ENCODE measurements around the gene CEP290.
A peak's percentile ranks its signal among the peaks of the same experiment; 100 is the strongest.
"Not testable (repeated sequence)": the region's sequence is repeated elsewhere in the genome, so short reads cannot be mapped to it uniquely, and the experiment has no call there.

The CEP290 gene

GRCh38 chr12:88144546-88145468 is 2.9 kb upstream of the CEP290 start:
- TF ChIP-seq PAX5 (IDR thresholded peaks at IDR 0.05; ENCODE audit: insufficient read depth, low read length, severe bottlenecking) (no peak), SPI1 (IDR thresholded peaks at IDR 0.05; ENCODE audit: low read depth, low read length) (no peak), POLR2A (IDR thresholded peaks at IDR 0.05; ENCODE audit: low read depth, low read length) (no peak), POLR2AphosphoS5 (IDR thresholded peaks at IDR 0.05; ENCODE audit: low read depth, low read length) (no peak), POU2F2 (IDR thresholded peaks at IDR 0.05; ENCODE audit: low read depth, low read length) (no peak), TAF1 (IDR thresholded peaks at IDR 0.05; ENCODE audit: low read depth, low read length) (no peak)
- FAIRE-seq (no peak), DNase-seq (ENCODE audit: insufficient read length, low spot score) (no peak)

- TF ChIP-seq POU2F2 (IDR thresholded peaks at IDR 0.05; ENCODE audit: low read depth, low read length) (no peak), POLR2AphosphoS5 (IDR thresholded peaks at IDR 0.05; ENCODE audit: low read depth, low read length) (no peak), PAX5 (IDR thresholded peaks at IDR 0.05; ENCODE audit: insufficient read depth, low read length, severe bottlenecking) (no peak), SPI1 (IDR thresholded peaks at IDR 0.05; ENCODE audit: low read depth, low read length) (no peak), TAF1 (IDR thresholded peaks at IDR 0.05; ENCODE audit: low read depth, low read length) (no peak), POLR2A (IDR thresholded peaks at IDR 0.05; ENCODE audit: low read depth, low read length) (no peak)
- no peak for FAIRE-seq
- no peak for DNase-seq (ENCODE audit: insufficient read length, low spot score)
These were observed 2.1 kb upstream of the CEP290 start for GRCh38 chr12:88144037-88144436.

GRCh38 chr12:88142610-88142991 is 713 bp upstream of the CEP290 start:
- FAIRE-seq (peak; percentile 75), DNase-seq (ENCODE audit: insufficient read length, low spot score) (no peak)
- TF ChIP-seq POLR2A (IDR thresholded peaks at IDR 0.05; ENCODE audit: low read depth, low read length) (no peak), TAF1 (IDR thresholded peaks at IDR 0.05; ENCODE audit: low read depth, low read length) (no peak), POU2F2 (IDR thresholded peaks at IDR 0.05; ENCODE audit: low read depth, low read length) (no peak)

- TF ChIP-seq POLR2AphosphoS5 (IDR thresholded peaks at IDR 0.05; ENCODE audit: low read depth, low read length), result no peak
- TF ChIP-seq PAX5 (IDR thresholded peaks at IDR 0.05; ENCODE audit: insufficient read depth, low read length, severe bottlenecking), result no peak
- TF ChIP-seq POU2F2 (IDR thresholded peaks at IDR 0.05; ENCODE audit: low read depth, low read length), result no peak
- TF ChIP-seq SPI1 (IDR thresholded peaks at IDR 0.05; ENCODE audit: low read depth, low read length), result no peak
- TF ChIP-seq POLR2A (IDR thresholded peaks at IDR 0.05; ENCODE audit: low read depth, low read length), result no peak
- no peak for TF ChIP-seq TAF1 (IDR thresholded peaks at IDR 0.05; ENCODE audit: low read depth, low read length)
These were observed 489 bp downstream of the CEP290 start for GRCh38 chr12:88141425-88141773.

GRCh38 chr12:88139711-88140110 is 2.2 kb downstream of the CEP290 start:
- FAIRE-seq; DNase-seq (ENCODE audit: insufficient read length, low spot score): not testable (repeated sequence)

More at GRCh38 chr12:88141425-88141773, 489 bp downstream of the CEP290 start:
- FAIRE-seq, result no peak
- DNase-seq (ENCODE audit: insufficient read length, low spot score), result no peak

GRCh38 chr12:88133181-88133580 is 8.7 kb downstream of the CEP290 start:
- not testable (repeated sequence) for FAIRE-seq; DNase-seq (ENCODE audit: insufficient read length, low spot score)

GRCh38 chr12:88132392-88132791 is 9.5 kb downstream of the CEP290 start:
- FAIRE-seq (no peak), DNase-seq (ENCODE audit: insufficient read length, low spot score) (no peak)
- TF ChIP-seq SPI1 (IDR thresholded peaks at IDR 0.05; ENCODE audit: low read depth, low read length) (no peak), POLR2AphosphoS5 (IDR thresholded peaks at IDR 0.05; ENCODE audit: low read depth, low read length) (no peak), POU2F2 (IDR thresholded peaks at IDR 0.05; ENCODE audit: low read depth, low read length) (no peak), TAF1 (IDR thresholded peaks at IDR 0.05; ENCODE audit: low read depth, low read length) (no peak), POLR2A (IDR thresholded peaks at IDR 0.05; ENCODE audit: low read depth, low read length) (no peak), PAX5 (IDR thresholded peaks at IDR 0.05; ENCODE audit: insufficient read depth, low read length, severe bottlenecking) (no peak)

DNA sequence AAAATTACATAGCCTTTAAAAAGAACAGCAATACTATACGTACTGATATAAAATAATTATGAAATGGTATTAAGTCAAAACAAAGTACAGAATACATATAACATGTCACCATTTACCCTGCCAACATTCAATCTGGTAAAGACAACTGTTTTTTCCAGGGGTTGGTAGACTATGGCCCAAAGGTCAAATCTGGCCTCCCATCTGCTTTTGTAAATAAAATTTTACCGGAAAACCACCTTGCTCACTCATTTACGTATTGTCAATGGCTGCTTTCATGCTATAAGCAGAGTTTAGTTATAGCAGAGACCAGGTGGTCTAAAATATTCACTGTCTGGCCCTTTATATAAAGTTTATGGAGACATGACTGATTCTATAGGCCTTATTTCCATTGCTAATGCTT is 14.0 kb downstream of the CEP290 start:
- no peak for DNase-seq (ENCODE audit: insufficient read length, low spot score)
- no peak for TF ChIP-seq POU2F2 (IDR thresholded peaks at IDR 0.05; ENCODE audit: low read depth, low read length)
- no peak for FAIRE-seq

GRCh38 chr12:88127099-88127498 is 14.8 kb downstream of the CEP290 start:
- no peak for TF ChIP-seq POU2F2 (IDR thresholded peaks at IDR 0.05; ENCODE audit: low read depth, low read length)
- TF ChIP-seq POLR2A (IDR thresholded peaks at IDR 0.05; ENCODE audit: low read depth, low read length), result no peak
- DNase-seq (ENCODE audit: insufficient read length, low spot score), result no peak

GRCh38 chr12:88122666-88123065 is 19.2 kb downstream of the CEP290 start:
- TF ChIP-seq PAX5 (IDR thresholded peaks at IDR 0.05; ENCODE audit: insufficient read depth, low read length, severe bottlenecking) (no peak), SPI1 (IDR thresholded peaks at IDR 0.05; ENCODE audit: low read depth, low read length) (peak; percentile 40; the same call in 1 of the 2 replicates)
- no peak for DNase-seq (ENCODE audit: insufficient read length, low spot score)
- no peak for FAIRE-seq

More at GRCh38 chr12:88127099-88127498, 14.8 kb downstream of the CEP290 start:
- FAIRE-seq, result no peak

GRCh38 chr12:88113871-88114270 is 28.0 kb downstream of the CEP290 start:
- DNase-seq (ENCODE audit: insufficient read length, low spot score), result no peak
- TF ChIP-seq POLR2A (IDR thresholded peaks at IDR 0.05; ENCODE audit: low read depth, low read length), result no peak
- no peak for TF ChIP-seq PAX5 (IDR thresholded peaks at IDR 0.05; ENCODE audit: insufficient read depth, low read length, severe bottlenecking)
- no peak for TF ChIP-seq SPI1 (IDR thresholded peaks at IDR 0.05; ENCODE audit: low read depth, low read length)
- no peak for TF ChIP-seq POLR2AphosphoS5 (IDR thresholded peaks at IDR 0.05; ENCODE audit: low read depth, low read length)
- TF ChIP-seq TAF1 (IDR thresholded peaks at IDR 0.05; ENCODE audit: low read depth, low read length), result no peak
- no peak for TF ChIP-seq POU2F2 (IDR thresholded peaks at IDR 0.05; ENCODE audit: low read depth, low read length)
- no peak for FAIRE-seq

Measured in GM12891 (cell line).